Measurements from ENCODE around the gene SLC23A2. TPM values are rescaled to one million over a fixed set of nuclear protein-coding genes. Genes with fewer than 3 reads are reported as not detected.
"Not testable (repeated sequence)": the region's sequence is repeated elsewhere in the genome, so short reads cannot be mapped to it uniquely, and the experiment has no call there.

SLC23A2 gene
- total RNA-seq, 1 experiment from 2014 or later: 22.3 TPM

GRCh38 chr20:4850960-4851359 lies 150.3 kb downstream of the SLC23A2 start:
- Histone ChIP-seq H4K20me1 (ENCODE audit: insufficient read depth) (no peaks in the 10 kb centered on the region), H3K27ac (no peak overlapping the region), H3K4me3 (no peak overlapping the region), H3K4me1 (replicated peaks; ENCODE audit: insufficient read depth) (no peaks in the 10 kb centered on the region), H3K36me3 (ENCODE audit: low read depth) (no peaks in the 10 kb centered on the region), H3K9me3 (ENCODE audit: insufficient read depth, low read depth) (no peaks in the 10 kb centered on the region), H3F3A (ENCODE audit: insufficient read depth, low read depth) (no peaks in the 10 kb centered on the region), H3K27me3 (ENCODE audit: insufficient read depth, low read depth) (no peaks in the 10 kb centered on the region), H2AFZ (no peak overlapping the region), H3K9me2 (ENCODE audit: insufficient read depth) (no peaks in the 10 kb centered on the region), H3K4me2 (no peak overlapping the region), H3K79me2 (ENCODE audit: low read depth) (no peaks in the 10 kb centered on the region)
- intact Hi-C loops (cut with micrococcal nuclease; ENCODE audit: unreplicated experiment): no loop called here
- ChIA-PET POLR2A (ENCODE audit: unreplicated experiment) (interaction anchor here (0.5 kb wide), 1 partner anchor 111 kb away, joined by 5 read pairs; no protein-coding TSS in a partner anchor), CTCF (no interaction called here)
- TF ChIP-seq EZH2 (IDR thresholded peaks at IDR 0.05; ENCODE audit: low read depth) (no peak), CTCF (conservative IDR thresholded peaks at IDR 0.05) (no peak)
- BruUV-seq (replicated peaks): no TSS peak
- no peak for DNase-seq

GRCh38 chr20:4848829-4849228 lies 152.5 kb downstream of the SLC23A2 start:
- DNase-seq; H3K4me3 ChIP-seq; H3K36me3 ChIP-seq (ENCODE audit: low read depth); BruUV-seq (replicated peaks); CTCF ChIA-PET; H3K4me2 ChIP-seq; H3K27ac ChIP-seq; intact Hi-C loops (cut with micrococcal nuclease; ENCODE audit: unreplicated experiment); H3K79me2 ChIP-seq (ENCODE audit: low read depth); H3K9me2 ChIP-seq (ENCODE audit: insufficient read depth); H3K4me1 ChIP-seq (replicated peaks; ENCODE audit: insufficient read depth); H4K20me1 ChIP-seq (ENCODE audit: insufficient read depth); H3K27me3 ChIP-seq (ENCODE audit: insufficient read depth, low read depth); H2AFZ ChIP-seq; POLR2A ChIA-PET (ENCODE audit: unreplicated experiment); H3K9me3 ChIP-seq (ENCODE audit: insufficient read depth, low read depth): not testable (repeated sequence)
- peaks cover 13% of the 10 kb centered on the region; the same call in 1 of the 2 replicates for H3F3A ChIP-seq (ENCODE audit: insufficient read depth, low read depth)

- no peak overlapping the region for H3K27ac ChIP-seq
- no peaks in the 10 kb centered on the region for H3K9me3 ChIP-seq (ENCODE audit: insufficient read depth, low read depth)
- no peaks in the 10 kb centered on the region for H3K4me1 ChIP-seq (replicated peaks; ENCODE audit: insufficient read depth)
- no peaks in the 10 kb centered on the region for H3K79me2 ChIP-seq (ENCODE audit: low read depth)
- H3K9me2 ChIP-seq (ENCODE audit: insufficient read depth): no peaks in the 10 kb centered on the region
- no peak overlapping the region for H2AFZ ChIP-seq
- intact Hi-C loops (cut with micrococcal nuclease; ENCODE audit: unreplicated experiment): no loop called here
- CTCF ChIA-PET: no interaction called here
- no peaks in the 10 kb centered on the region for H4K20me1 ChIP-seq (ENCODE audit: insufficient read depth)
- POLR2A ChIA-PET (ENCODE audit: unreplicated experiment): no interaction called here
- H3K27me3 ChIP-seq (ENCODE audit: insufficient read depth, low read depth): no peaks in the 10 kb centered on the region
- H3K4me3 ChIP-seq: no peak overlapping the region
- no peak overlapping the region for H3K4me2 ChIP-seq
- no peak for TF ChIP-seq CTCF (conservative IDR thresholded peaks at IDR 0.05)
- no peak for TF ChIP-seq EZH2 (IDR thresholded peaks at IDR 0.05; ENCODE audit: low read depth)
- no peak for DNase-seq
- BruUV-seq (replicated peaks): no TSS peak
- H3K36me3 ChIP-seq (ENCODE audit: low read depth): no peaks in the 10 kb centered on the region
- H3F3A ChIP-seq (ENCODE audit: insufficient read depth, low read depth): peaks cover 13% of the 10 kb centered on the region; the same call in 1 of the 2 replicates
Measured at GRCh38 chr20:4848041-4848440, 153.3 kb downstream of the SLC23A2 start.

GRCh38 chr20:4846821-4847220 lies 154.5 kb downstream of the SLC23A2 start:
- H3K4me2 ChIP-seq: no peak overlapping the region
- H3K9me3 ChIP-seq (ENCODE audit: insufficient read depth, low read depth): no peaks in the 10 kb centered on the region
- H3K79me2 ChIP-seq (ENCODE audit: low read depth): no peaks in the 10 kb centered on the region
- no peaks in the 10 kb centered on the region for H3K27me3 ChIP-seq (ENCODE audit: insufficient read depth, low read depth)
- H3K4me1 ChIP-seq (replicated peaks; ENCODE audit: insufficient read depth): no peaks in the 10 kb centered on the region
- ChIA-PET CTCF (no interaction called here), POLR2A (ENCODE audit: unreplicated experiment) (no interaction called here)
- H3K4me3 ChIP-seq: no peak overlapping the region
- no peak overlapping the region for H3K27ac ChIP-seq
- DNase-seq: no peak
- no peaks in the 10 kb centered on the region for H3K9me2 ChIP-seq (ENCODE audit: insufficient read depth)
- no peak for TF ChIP-seq EZH2 (IDR thresholded peaks at IDR 0.05; ENCODE audit: low read depth)
- TF ChIP-seq CTCF (conservative IDR thresholded peaks at IDR 0.05): no peak
- no peaks in the 10 kb centered on the region for H4K20me1 ChIP-seq (ENCODE audit: insufficient read depth)
- peaks cover 13% of the 10 kb centered on the region; the same call in 1 of the 2 replicates for H3F3A ChIP-seq (ENCODE audit: insufficient read depth, low read depth)
- intact Hi-C loops (cut with micrococcal nuclease; ENCODE audit: unreplicated experiment): no loop called here
- BruUV-seq (replicated peaks): no TSS peak
- H2AFZ ChIP-seq: no peak overlapping the region
- no peaks in the 10 kb centered on the region for H3K36me3 ChIP-seq (ENCODE audit: low read depth)

Measured in PC-9 (cell line).